GM08714 (cell line): ENCODE results near the gene GMPR2.
"Not testable (repeated sequence)": the region's sequence is repeated elsewhere in the genome, so short reads cannot be mapped to it uniquely, and the experiment has no call there.

Source experiments
- H3K4me3 ChIP-seq: fragments of 200-500 bp; sonication (Bioruptor generic); 2 replicates; pipeline ENCODE4 v1.5.1; 2014; ENCODE audit warnings: mild to moderate bottlenecking, low read length, inconsistent platforms
- ZNF274 ChIP-seq: IDR thresholded peaks from 2 replicates; pipeline ENCODE4 v1.6.1; 2012; ENCODE audit warnings: mild to moderate bottlenecking, low read depth, low read length

Gene GMPR2

GRCh38 chr14:24232121-24232644, 546 bp upstream of the GMPR2 start, which contains the start of gene NEDD8:
Gene NEDD8, minus strand, starts transcription at chr14:24232367. Its CDS starts 100 bp downstream, at chr14:24232267.
- H3K4me3 ChIP-seq: peak within 1 kb of the TSS; percentile 79
- TF ChIP-seq ZNF274: no peak

DNA sequence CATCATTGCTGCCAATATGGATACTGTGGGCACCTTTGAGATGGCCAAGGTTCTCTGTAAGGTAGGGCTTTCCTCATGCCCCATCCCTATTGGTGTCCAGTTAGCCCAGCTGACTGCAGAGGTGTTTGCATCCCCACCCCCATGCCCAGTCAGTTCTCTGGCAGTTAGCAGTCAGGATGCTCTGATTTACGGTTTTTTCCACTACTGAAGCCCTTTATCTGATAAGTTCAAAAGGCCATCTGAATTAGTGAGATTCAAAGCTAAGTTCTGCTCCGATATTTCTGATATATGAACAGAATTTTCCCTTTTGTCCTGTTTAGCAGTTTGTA, 773 bp downstream of the GMPR2 start:
- peak overlapping the region; percentile 79 for H3K4me3 ChIP-seq
- no peak for TF ChIP-seq ZNF274

DNA sequence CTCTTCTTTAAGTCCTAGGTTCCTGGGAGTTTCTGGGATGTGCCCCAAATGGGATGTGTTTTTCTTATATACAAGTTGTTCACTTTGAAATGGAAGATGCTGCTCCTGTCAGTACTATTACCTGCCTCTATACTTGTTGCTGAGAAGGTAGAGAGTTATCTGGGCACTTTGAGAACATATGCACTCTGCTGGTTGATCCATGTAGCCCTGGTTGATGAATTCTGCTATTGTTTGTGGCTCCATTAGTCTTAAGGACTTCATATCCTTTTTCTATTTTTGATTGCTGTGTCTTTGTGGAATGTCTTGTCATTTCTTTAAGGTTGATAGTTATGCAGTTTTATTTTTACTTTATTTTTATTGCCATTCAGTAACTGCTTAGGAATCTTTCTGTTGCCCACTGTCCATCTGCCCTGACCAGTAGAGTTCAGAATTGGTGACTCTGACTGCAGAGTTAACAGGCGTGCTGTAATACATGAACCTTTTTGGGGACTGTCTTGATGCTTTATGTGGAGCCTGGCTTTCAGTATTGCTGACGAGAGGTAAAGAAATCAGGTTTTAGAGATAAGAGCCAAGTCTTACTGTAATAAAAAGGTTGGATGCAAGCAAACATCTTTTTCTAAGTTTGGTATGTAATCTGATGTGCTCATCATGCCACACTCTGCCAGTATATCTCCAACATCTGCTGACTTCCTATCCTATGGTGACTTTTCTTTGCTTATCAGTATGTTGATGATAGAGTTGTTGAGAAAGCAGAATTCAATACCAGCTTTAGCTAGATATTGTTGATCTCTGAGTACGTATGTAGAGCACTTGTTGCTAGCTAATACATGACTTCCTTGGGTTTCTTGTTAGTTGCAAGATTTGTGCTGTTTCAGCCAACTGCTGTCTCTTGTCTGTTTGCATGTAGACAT, 1.6 kb downstream of the GMPR2 start:
- TF ChIP-seq ZNF274: no peak
- no peak overlapping the region for H3K4me3 ChIP-seq

GRCh38 chr14:24235804-24236688, 3.3 kb downstream of the GMPR2 start:
- no peak for TF ChIP-seq ZNF274
- H3K4me3 ChIP-seq: no peak overlapping the region

- H3K4me3 ChIP-seq: no peak overlapping the region
- no peak for TF ChIP-seq ZNF274
Measured at GRCh38 chr14:24236689-24237462, 4.1 kb downstream of the GMPR2 start.

DNA sequence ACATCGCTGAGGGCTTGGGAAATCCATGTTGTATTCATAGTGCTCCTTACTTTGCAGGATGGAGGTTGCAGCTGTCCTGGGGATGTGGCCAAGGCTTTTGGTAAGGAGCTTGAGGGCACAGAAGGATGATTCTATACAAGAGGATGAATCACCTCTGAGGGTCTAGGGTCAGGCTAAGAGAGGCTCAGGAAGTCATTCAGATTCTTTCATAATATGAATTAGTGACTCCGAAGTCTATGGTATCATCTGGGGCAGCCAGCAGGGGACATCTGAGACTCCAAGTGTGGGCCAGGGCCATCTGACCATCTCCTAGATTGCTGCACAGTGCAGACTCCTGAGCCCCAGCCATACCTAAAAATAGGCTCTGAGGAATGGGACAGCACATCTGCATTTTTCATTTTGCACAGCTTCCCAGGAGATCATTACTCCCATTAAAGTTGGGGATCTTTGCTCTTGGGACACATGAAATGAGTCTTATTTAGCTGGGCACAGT, 4.8 kb downstream of the GMPR2 start:
- H3K4me3 ChIP-seq: no peak overlapping the region
- TF ChIP-seq ZNF274: no peak

- no peak overlapping the region for H3K4me3 ChIP-seq
- TF ChIP-seq ZNF274: no peak
Measured at GRCh38 chr14:24238123-24238522, 5.4 kb downstream of the GMPR2 start.

GRCh38 chr14:24238527-24239037, 5.9 kb downstream of the GMPR2 start:
- no peak overlapping the region for H3K4me3 ChIP-seq
- TF ChIP-seq ZNF274: no peak

DNA sequence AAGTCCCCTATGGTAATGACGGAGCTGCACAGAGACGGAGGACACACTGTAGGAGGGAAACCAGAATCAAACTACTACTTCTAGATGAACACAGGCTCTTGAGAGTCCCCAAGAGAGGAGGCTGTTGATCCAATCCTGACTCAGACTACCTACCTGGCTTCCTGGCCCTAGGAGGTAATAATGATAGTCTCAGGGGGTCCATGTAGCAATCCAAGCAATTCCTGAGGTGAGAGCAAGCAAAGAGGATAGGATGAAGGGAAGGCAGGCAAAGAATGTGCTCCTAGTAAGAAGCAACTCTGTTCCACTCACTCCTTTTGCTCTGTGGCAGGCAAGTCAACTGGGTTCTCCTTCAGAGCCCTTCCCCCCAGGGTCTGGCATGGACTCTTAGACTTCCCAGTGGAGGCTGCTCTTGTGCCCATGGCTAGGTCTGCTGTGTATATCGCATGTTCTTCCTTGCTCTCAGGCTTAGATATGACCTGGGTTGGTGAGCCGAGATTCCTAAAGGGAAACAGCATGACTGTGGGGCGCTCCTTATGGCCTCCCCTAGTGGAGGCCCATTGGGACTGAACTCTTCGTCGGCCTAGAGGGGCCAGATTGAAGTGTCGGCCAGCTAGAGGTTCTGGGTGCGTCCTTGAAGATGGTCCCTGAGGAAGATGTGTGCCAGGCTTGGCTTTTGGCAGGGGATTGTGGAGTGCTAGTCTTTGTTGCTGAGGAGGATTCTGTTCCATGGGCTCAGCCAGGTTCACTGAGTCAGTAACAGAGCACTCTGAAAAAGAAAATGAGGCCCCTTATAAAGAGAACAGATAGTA, 7.6 kb downstream of the GMPR2 start:
- no peak overlapping the region for H3K4me3 ChIP-seq
- TF ChIP-seq ZNF274: no peak

DNA sequence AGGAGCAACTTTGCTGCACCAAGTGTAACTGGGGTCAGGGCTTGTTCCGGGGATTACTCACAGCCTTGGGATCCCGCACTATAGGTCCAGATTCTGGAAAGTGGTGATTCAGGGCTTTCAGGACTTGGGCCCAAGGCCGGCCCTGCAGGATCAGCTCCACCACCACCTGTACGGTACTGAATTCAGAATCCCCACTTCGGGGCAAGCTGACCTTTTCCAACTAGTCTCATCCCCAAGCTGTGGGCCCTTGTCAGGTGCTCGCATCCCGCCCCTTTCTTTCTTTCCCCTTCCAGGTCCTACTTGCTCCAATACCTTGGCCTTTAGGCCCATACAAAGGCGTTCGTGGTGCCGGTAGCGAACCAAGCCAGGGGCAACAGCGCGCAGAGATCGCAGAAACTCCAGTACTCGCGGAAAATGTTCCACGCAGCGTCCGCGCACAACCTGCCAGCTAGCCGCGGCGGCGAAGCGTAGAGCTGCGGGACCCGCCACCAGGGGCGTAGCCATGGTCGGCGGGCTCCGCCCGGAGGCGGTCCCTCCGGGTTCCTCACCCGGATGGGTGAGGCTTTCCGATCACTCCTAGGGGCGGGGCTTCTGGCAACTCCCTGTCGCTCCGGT, 9.2 kb downstream of the GMPR2 start:
- TF ChIP-seq ZNF274: no peak
- peak overlapping the region; percentile 79 for H3K4me3 ChIP-seq

DNA sequence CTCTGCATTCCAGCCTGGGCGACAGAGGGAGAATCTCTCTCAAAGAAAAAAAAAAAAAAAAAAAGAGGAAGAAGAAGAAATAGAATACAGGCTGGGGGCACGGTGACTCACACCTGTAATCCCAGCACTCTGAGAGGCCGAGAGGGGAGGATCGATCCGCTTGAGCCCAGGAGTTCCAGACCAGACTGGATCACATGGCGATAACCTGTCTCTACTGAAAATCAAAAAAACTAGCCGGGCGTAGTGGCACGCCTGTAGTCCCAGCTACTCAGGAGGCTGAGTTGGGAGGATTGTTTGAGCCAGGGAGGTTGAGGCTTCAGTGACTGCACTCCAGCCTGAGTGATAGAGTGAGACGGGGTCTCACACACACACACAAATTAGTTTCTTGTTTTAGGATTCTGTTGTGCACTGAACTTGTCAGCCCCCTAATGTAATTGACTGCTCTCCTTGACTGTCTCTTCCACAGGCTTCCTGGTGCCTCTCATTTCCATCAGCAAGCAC, 10.7 kb downstream of the GMPR2 start:
- TF ChIP-seq ZNF274: no peak
- peak overlapping the region; percentile 49 for H3K4me3 ChIP-seq

DNA sequence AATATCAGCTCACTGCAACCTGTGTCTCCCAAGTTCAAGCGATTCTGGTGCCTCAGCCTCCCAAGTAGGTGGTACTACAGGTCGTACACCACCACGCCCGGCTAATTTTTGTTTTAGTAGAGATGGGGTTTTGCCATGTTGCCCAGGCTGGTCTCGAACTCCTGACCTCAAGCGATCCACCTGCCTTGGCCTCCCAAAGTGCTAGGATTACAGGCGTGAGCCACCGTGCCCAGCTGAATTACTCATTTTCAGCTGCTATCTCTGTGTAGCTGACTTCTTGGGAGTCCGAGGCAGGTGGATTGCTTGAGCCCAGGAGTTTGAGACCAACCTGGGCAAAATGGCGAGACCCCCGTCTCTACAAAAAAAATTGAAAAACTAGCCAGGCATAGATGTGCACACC, 12.6 kb downstream of the GMPR2 start:
- H3K4me3 ChIP-seq: not testable (repeated sequence)
